CD4-positive, alpha-beta T cell treated with Interleukin-12 subunit alpha and Interleukin-12 subunit beta, for 1 hour (primary cell): Measurements from ENCODE around the gene FLRT1.

Experiments used
- DNase-seq: peaks from one replicate; pipeline ENCODE4 v3.0.0-alpha.2; 2020

Gene FLRT1

DNA sequence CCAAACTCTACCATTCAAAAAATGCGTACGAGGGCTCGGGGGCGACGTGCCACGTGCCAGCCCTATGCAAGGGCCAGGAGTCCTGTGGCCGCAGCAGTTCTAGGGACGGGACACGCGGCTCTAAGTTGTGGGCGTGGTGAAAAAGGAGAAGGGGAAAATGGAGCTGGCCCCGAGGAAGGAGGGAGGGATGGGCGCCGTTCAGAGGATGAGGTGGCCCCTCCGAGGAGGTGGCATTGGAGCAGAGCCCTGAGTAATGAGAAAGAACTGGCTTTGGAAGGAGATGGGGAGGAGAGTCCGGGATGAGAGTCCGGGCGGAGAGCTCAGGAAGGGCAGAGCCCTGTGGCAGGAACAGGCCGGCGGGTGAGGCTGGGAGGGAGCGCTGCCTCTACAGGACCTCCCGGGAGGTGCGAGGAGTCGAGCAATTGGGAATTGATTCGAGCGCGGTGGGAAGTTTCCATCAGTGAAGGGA lies 28.5 kb upstream of the FLRT1 start:
- no peak for DNase-seq

- DNase-seq, result no peak
Observed at GRCh38 chr11:64007629-64008282, 28.0 kb upstream of the FLRT1 start.

GRCh38 chr11:64008283-64008913 lies 27.3 kb upstream of the FLRT1 start:
- no peak for DNase-seq

DNA sequence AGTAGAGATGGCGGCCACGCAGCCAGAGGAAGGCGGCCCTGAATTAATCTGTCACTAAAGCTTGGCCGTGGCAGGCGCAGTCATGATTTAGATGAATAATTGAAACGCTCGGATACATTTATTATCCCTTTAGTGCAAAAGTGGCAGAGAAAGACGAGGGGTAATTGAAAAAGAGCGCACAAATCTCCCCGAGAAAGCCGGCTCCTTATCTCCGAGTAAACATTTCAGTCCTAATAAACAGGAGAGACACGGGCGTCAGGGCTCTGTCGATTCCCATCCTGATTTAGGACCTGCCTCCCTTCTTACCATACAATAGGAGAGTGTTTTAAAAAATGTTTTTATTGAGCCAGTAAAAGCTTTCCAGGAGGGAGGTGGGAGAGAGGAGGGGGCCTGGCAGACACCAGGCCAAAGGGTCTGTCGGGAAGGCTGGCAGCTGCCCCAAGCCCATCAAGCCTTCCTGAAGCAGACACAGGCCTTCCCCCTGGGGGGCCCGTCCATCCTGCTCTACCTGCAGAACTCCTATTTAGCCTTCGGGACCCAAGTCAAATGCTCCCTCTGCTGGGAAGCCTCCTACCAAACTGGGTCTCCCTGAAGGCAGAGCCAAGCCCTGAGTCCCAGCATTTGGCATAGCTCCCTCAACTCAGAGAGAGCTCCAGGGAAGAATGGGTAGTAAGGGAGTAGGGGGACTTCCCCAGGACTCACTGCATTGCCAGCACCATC lies 26.7 kb upstream of the FLRT1 start:
- DNase-seq, result no peak

GRCh38 chr11:64009710-64010109 lies 26.0 kb upstream of the FLRT1 start:
- DNase-seq, result no peak

DNA sequence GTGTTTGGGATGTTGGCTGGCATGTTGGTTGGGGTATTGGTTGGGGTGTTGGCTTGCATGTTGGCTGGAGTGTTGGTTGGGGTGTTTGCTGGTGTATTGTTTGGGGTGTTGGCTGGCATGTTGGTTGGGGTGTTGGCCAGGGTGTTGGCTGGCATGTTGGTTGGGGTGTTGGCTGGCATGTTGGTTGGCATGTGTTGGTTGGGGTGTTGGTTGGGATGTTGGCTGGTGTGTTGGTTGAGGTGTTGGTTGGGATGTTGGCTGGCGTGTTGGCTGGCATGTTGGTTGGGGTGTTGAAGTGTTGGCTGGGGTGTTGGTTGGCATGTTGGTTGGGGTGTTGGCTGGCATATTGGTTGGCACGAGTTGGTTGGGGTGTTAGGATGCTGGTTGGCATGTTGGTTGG lies 24.9 kb upstream of the FLRT1 start:
- no peak for DNase-seq

GRCh38 chr11:64011371-64011770 lies 24.4 kb upstream of the FLRT1 start:
- no peak for DNase-seq

DNA sequence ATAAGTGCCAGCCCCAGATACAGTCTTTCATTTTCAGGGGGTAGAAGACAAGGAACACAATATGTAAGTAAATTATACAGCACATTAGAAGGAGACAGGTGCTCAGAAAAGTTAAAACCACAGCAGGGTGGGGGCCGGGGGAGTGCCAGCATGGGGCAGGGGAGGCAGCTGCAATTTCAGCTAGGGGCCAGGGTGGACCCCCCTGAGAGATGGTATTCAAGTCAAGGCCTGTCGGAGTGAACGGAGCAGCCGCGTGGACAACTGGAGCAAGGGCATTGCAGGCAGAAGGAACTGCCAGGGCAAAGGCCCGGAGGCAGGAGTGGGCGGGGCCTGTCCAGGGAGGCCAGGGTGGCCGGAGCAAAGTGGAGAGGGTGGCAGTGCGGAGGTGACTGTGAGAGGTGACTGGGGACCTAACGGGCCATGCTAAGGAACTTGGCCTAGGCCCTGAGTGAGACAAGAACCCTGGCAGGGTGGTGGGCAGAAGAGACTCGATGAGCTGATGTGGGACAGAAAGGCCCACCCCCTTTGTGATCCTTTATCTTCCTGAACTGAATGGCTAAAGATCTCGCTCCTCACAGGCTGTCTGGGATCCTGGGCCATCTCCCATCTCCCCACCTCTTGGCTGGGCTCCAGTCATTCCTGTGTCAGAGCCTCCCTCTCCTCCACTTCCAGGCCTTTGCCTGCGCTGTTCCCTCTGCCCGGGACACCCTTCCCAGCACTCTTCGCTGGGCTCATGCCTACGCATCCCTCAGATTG lies 22.4 kb upstream of the FLRT1 start:
- no peak for DNase-seq

GRCh38 chr11:64014356-64014755 lies 21.4 kb upstream of the FLRT1 start:
- DNase-seq, result no peak

GRCh38 chr11:64015510-64015909 lies 20.2 kb upstream of the FLRT1 start:
- no peak for DNase-seq

- DNase-seq, result no peak
Observed at GRCh38 chr11:64015935-64016845, 19.5 kb upstream of the FLRT1 start.

GRCh38 chr11:64017945-64018224 lies 17.8 kb upstream of the FLRT1 start:
- no peak for DNase-seq

DNA sequence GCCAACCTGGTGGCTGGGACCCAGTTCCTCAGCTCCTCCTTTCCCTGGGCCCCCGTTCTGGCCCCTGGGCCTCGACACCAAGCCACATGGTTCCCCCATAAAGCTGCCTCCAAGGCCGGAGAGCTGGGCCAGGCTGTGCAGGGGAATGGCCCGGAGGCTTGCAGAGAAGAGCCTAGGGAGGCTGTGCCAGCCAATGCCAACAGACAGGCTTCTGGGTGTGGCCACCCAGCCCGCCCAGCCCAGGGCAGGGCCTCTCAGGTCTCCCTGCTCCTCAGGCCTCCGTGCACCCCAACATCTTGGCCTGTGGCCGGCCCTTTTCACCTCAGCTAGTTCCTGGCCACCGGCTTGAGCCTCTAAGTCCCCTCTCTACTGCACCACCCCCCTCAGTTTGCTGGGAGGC lies 17.4 kb upstream of the FLRT1 start:
- DNase-seq, result no peak

DNA sequence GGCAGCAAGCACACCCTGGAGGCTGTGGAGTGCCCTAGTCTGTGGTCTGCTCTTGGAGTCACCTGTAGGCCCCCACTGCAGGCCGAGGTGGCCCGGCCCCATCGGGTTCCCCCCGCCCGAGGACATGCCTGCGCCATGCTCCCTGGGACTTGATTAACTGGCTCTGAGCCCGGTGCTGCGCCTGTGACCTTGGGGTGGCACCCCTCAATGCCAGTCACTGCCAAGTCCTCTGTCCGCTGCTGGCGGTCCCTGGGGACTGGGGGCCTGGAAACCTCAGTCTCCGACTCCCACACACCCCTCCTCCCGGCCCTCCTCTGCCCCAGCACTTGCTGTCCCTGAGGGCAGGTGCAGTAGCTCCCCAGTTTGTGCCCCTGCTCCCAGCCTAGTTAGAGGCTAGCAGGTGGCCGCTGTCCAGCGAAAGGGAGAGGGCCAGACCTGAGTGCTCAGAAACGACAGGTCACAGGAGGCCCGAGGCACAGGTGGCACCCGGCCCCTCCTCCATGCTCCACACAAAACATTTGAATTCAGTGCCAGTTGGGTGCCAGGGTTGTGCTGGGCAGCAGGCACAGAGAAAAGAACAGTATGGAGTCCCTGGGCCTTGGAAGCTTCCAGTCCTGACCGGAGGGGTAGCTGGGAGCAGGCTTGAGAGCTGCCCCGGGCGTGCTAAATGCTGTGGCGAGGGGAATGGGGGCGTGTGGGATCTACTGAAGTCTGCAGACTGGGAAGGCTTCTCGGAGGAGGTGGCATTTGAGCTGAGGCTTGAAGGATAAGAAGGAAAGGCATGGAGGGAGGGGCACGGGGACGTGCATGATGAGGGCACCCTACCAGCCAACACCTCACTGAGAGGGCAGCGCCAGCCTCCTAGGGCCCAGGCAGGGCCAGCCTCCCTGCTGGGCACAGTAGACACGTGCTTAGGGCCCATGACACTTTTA lies 16.4 kb upstream of the FLRT1 start:
- no peak for DNase-seq

DNA sequence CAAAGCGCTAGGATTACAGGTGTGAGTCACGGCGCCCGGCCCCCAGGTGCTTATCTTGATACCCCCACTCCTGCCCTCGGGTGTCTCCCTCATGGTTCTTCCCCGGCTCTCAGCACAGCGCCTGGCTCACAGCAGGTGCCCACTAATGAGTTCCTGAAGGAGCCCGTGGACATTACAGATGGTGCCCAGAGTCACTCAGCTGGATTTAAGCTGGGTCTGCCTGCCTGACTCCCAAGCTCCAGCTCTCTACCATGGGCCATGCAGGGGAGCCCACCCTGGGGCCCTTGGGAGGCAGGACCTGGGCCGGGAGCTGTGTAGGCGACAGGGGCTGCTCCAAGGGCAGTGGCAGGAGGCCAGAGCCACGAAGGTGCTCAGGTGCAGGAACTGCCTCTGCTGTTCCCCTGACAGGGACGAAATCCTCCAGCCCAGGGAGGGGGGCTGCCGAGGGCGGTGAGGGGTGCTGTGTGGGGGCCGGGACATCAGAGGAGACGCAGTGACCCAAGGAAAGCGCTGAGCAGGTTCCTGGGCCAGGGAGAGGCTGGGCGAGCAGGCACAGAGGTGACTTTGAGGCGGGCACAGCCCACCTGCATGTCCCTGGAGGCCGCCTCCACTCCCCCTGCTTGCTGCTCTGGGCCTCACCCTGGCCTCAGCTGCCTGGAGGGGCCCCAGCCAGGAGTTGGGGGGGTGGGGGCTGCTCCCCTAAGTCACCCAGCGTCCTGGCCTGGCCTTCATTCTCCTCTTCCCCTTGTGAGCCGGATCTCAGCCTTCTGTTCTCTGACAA lies 14.6 kb upstream of the FLRT1 start:
- DNase-seq, result no peak

GRCh38 chr11:64021757-64022093 lies 14.0 kb upstream of the FLRT1 start:
- no peak for DNase-seq

GRCh38 chr11:64022125-64022784 lies 13.5 kb upstream of the FLRT1 start:
- no peak for DNase-seq

DNA sequence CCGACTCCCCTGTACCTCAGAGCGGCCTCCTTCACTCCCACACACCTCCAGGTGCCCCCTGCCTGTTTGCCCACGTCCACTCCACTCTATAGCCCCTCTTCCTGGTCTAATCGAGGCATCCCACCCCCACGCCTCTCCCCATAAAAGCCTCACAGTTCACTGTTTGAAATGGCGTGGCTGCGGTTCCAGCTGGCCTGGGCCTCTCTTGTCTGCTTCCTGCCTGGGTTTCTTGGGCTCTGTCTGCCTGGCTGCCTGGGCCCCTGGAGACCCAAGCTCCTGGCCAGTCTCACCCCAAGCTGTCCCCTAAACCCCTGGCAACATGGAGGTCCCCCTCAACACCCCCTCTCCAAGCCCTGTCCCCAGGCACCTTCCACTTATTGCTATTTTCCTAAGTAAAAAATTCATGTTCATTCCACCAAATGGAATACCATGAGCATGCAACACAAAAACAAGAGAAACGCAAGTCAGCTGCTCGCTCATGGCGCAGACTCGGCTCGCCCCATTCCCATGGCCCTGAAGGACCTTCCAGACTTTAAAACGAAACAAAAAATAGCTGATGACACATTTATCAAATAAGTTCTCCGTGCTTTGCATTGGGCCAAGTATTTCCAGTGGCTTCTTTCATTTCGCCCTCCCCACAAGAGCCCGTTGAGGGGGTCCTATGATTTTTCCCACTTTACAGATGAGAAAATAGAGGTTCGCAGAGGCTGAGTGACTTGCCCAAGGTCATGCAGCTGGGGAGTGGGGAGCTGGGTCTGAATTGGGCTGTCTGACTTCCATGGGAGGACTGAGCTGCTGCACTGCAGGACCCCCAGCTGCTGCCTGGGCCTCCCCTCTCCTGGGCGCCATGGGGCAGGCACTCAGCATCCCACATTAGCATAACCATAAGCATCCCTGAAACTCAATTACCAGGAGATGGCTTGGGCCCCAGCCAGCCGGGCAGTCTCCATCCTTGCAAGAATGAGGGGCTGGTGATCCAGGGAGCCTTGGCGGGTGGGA lies 11.7 kb upstream of the FLRT1 start:
- no peak for DNase-seq

DNA sequence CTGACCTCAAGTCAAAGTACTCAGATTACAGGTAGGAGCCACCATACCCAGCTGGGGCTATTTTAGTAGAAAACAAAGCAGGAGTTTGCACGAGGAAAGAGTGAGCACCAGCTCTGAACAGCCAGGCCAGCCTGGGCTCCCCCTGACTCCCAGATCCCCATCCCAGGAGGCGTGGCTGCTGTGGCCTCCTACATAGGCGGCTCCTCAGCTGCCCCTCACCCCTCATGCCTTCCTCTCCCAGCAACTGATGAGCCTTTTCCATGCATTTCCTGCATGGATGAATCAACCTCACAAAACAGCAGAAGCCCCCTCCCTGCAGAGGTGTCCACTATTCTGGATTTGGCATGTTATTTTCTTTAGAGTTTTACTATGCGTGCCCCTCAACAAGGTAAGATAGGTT lies 10.5 kb upstream of the FLRT1 start:
- no peak for DNase-seq
